RCC 7860 (cell line): Measurements from ENCODE around the gene RBM33.
"Not testable (repeated sequence)": the region's sequence is repeated elsewhere in the genome, so short reads cannot be mapped to it uniquely, and the experiment has no call there.

Source experiments
- DNase-seq: peaks from one replicate; pipeline ENCODE4 v3.0.0-alpha.2; 2015; ENCODE audit warnings: low spot score
- FAIRE-seq: peaks from 2 replicates; lab custom pipeline; 2012; peaks lifted over from hg19 to GRCh38; lab: Jason Lieb, UNC

RBM33 gene

DNA sequence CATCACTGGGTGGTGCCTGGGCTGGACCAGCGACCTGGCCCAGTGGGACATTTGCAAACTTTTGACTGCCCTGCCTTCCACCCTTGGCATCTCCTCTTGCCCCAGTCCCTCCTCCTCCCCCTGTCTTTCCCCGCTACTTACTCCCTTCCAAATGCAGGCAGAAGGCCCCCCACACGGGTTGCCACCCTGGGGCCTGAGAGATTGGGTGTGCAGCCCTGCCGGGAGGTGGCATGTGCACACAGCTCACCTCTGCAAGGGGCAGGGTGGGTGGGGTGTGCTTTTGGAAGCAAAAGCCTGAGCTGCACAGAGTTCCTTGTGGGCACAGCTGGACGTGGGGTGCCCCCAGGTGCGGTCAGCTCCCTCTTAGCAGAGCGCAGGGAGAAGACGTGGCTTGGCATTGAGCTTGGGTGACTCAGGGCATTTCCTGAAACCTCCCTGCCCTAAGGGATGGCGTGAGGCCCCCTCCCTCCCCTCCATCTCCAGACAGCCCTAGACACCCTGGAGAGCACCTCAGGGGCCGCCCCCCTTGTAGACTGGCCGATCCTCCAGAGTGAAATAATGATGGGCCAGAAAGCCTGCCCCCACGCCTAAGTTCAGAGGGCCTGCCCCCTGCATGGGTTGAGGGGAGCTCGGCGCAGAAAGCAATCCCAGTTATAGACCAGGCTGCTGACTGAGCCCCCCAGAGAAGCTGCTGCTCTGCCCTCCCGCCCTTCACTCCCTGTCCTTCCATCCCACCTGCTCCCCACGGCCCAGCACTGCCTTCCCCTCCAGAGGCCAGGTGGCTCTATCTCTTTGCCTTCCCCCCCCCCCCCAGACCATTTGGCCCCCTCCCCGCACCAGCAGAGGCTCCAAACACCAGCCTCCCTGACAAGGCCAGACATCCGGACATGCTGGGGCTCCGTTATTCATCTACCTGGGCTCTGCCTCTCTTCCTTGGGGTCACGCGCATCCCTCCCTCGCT lies 170.1 kb downstream of the RBM33 start:
- DNase-seq, result no peak
- FAIRE-seq, result no peak

DNA sequence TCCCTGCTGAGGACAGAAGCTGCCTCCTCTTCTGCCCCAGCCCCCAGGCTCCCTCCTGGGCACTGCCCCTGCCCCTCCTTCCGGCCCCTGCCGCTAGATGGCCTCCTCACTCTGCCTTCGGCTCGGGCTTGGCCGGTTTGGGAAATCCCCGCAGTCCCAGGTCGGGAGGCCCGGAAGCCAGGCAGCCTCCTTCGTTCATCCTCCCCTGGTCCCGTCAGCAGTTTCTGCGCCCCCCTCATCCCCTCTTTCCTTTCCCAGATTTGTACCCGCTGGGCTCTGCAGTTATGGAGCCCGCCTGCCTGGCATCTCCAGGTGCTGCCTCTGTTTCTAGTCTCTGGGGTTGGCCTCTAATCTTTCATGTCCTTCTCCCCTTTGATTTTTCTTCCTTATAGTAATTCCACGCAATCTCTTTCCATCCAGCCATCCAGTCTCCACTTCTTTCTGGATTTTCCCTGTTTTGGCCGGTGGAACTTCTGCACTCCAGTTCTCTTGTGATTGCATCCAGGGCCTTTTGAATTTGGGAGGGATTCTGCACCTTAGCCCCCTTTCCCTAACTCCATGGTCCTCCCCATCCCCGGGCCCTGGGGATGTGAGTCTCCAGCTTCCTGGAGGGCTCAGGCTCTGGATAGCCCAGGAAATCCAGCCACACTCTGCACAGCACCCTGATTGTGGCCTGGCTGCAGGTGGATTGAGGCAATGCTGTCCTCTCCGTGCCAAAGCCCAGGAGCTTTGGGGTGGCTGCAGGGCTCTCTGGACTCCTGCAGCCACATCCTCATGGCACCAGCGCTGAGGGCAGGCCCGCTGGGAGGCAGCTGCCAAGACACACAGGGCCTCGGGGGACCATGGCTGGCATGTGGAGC lies 171.1 kb downstream of the RBM33 start:
- FAIRE-seq, result no peak
- peak; percentile 56 for DNase-seq

DNA sequence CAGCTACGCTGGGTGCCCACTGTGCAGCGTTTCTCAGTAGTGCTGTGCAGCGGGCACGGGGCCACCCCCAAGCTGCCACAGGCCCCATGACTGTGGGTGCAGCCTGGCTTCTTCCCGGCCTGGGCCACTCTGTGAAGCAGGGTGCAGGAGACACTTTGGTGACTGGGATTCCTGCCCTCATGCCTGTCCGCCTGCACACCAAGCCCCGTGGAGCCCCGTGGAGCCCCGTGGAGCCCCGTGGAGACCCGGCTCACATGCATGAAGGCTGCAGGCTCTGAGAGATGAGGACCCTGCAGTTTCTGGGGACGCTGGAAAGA lies 171.7 kb downstream of the RBM33 start:
- DNase-seq, result no peak
- FAIRE-seq, result no peak

GRCh38 chr7:155816996-155817395 lies 172.5 kb downstream of the RBM33 start:
- DNase-seq, result no peak
- FAIRE-seq, result no peak

- FAIRE-seq, DNase-seq: not testable (repeated sequence)
Measured at GRCh38 chr7:155817515-155817914, 173.1 kb downstream of the RBM33 start.

- FAIRE-seq (no peak), DNase-seq (no peak)
Measured at GRCh38 chr7:155818154-155818819, 173.8 kb downstream of the RBM33 start.

DNA sequence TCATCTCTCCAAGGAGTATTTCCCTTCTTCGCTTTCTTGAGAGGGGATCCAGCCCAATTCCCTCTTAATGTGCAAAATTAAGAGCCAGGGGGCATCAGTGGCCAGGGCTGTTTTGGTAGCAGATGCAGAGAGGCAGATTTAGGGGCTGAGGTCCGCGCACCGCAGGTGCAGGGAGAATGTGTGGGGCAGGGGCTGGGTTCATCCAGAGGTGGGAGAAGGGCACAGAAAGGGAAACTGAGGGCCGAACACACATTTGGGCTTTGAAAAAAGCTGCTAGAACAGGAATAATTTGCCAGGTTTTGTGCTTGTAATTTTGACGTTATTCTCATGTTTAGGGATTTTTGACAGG lies 174.3 kb downstream of the RBM33 start:
- DNase-seq (no peak), FAIRE-seq (no peak)

- no peak for DNase-seq
- no peak for FAIRE-seq
Measured at GRCh38 chr7:155819186-155819585, 174.7 kb downstream of the RBM33 start.

- no peak for FAIRE-seq
Measured at GRCh38 chr7:155820246-155820645, 175.8 kb downstream of the RBM33 start.

GRCh38 chr7:155820788-155821187 lies 176.3 kb downstream of the RBM33 start:
- DNase-seq (no peak), FAIRE-seq (no peak)

More at GRCh38 chr7:155820246-155820645, 175.8 kb downstream of the RBM33 start:
- DNase-seq, result no peak

DNA sequence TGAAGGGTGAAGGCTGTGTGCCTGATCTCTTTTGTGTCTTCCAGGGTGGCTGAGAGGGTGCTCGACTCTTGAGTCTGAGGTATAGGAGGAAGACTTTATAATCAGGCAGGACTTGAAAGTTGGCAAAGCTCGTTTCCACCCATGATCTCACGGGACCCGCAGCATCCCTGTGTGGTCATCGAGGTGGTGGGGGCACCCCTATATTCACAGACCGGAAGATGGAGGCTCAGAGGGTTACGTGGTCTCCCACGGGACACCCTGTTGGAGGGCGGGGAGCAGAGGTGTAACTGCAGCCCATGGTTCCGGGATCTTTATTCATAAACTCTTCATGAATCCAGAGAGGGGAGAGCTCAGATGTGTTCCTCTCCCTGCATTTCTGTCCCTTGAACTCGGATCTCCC lies 177.4 kb downstream of the RBM33 start:
- no peak for FAIRE-seq
- DNase-seq, result no peak

DNA sequence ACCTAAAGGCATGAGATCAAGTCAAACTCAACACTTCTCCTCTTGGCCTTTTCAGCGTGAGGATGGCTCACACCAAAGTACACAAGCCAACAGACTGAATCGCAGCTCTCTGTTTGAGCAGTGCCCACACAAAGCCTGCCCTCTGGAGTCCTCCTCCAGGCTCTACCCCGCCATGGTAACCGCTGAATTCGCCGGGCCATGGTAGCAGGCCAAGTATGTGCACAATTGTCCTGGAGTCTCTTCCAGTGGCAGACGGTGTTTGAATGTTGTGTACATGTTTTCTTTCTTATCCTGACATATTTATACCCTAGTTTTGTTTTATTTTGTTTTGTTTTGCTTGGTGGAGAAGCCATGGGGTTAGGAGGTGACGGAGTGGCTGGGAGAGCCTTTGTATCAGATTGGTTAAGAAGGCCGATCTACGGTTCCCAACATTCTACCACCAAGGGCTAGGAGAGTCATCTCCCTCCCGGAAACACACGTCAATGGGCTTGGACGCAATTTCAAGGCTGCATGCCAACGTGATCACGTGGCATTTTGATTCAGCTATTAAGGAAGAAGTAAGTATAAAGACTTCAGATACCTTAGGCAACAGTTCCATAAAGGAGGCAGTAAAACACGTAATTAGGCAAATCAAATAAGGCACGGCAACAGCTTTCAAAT lies 179.9 kb downstream of the RBM33 start:
- FAIRE-seq (no peak), DNase-seq (no peak)

DNA sequence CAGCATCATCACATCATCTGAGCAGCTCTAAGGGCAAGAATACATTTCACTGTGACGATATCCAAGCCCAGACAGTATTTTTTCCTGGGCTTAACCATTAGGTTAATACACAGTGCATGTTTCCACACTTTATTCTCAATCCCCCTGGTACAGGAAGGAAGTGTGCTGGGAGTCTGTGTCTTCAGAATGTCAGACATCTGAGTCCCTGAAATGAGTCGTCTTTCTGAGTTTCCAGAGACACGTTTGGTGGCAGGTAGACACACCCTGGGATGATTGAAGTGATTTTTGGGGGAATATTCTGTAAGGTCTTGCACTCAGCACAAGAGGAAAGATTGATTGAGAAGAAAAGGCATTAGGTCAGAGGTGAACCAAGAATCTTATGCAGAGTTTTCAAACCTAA lies 180.9 kb downstream of the RBM33 start:
- FAIRE-seq, result no peak
- DNase-seq, result no peak

DNA sequence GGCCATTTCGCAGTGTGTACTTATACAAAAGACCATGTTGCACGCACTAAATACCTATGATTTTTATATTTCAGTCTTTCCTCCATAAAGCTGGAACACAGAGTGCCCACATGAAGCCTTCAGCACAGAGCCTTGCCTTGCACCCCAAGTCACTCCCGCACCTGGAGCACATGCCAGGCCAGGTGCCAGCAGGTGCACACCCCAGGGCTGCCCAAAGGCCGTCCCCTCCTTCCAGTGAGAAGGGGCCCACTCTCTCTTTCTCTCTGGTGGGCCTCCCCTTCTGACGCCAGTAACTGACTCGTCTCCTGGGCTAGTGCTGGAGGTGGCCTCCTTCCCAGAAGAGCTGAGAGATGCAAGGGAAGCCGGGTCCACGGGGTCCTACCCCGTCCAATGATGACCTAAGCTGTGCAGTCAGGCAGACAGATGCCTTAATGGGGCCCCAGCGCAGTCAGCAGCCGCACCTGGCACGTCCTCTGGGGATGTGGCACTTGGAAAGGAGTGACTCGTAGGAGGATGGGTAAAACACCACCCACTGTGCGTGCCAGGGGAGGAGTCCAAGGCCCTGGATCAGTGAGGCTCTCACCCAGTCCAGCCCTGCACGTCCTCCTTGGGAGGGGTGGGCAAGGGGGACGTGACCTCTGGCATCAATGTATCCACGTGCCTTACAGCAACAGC lies 185.5 kb downstream of the RBM33 start:
- FAIRE-seq, result no peak
- DNase-seq, result no peak
